ENCODE data around the gene SPATA25. TPM values are rescaled to one million over a fixed set of nuclear protein-coding genes. Genes with fewer than 3 reads are reported as not detected.
"Not testable (repeated sequence)": the region's sequence is repeated elsewhere in the genome, so short reads cannot be mapped to it uniquely, and the experiment has no call there.

SPATA25 gene
- total RNA-seq, 1 donor from 2014 or later: 1.3 TPM

DNA sequence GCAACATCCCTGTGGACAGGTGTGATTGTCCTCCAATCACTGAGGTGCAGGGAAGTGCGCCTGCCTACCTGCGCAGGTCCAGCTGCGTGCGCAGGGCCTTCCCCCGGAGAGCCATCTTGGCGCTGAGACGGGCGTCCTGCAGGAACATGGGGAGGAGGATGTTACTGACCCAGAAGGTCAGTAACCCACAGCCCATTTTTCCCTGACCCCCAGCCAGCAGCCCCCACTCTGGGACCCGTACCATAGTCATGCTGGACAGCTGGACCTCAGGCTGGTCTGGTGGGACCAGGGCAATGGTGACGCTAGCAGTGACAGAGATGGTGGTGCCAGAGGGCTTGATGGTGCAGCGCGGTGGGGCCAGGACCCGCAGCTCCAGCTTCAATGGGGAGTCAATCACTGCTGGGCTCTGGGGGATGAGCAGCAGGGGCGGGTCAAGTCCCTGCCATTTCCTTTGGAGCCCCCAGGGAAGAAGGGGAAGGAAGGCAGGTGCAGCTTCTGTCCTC is 14.8 kb upstream of the SPATA25 start:
- Histone ChIP-seq H3K36me3 (peaks cover 32% of the 10 kb centered on the region), H3K4me3 (no peak overlapping the region), H3K9me3 (no peaks in the 10 kb centered on the region), H3K4me1 (no peaks in the 10 kb centered on the region), H3K27ac (no peak overlapping the region), H3K27me3 (no peaks in the 10 kb centered on the region)
- ATAC-seq (no peak), DNase-seq (no peak)
- intact Hi-C loops (cut with DNase I): no loop called here
- TF ChIP-seq, protein P1, sequence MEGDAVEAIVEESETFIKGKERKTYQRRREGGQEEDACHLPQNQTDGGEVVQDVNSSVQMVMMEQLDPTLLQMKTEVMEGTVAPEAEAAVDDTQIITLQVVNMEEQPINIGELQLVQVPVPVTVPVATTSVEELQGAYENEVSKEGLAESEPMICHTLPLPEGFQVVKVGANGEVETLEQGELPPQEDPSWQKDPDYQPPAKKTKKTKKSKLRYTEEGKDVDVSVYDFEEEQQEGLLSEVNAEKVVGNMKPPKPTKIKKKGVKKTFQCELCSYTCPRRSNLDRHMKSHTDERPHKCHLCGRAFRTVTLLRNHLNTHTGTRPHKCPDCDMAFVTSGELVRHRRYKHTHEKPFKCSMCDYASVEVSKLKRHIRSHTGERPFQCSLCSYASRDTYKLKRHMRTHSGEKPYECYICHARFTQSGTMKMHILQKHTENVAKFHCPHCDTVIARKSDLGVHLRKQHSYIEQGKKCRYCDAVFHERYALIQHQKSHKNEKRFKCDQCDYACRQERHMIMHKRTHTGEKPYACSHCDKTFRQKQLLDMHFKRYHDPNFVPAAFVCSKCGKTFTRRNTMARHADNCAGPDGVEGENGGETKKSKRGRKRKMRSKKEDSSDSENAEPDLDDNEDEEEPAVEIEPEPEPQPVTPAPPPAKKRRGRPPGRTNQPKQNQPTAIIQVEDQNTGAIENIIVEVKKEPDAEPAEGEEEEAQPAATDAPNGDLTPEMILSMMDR (IDR thresholded peaks at IDR 0.05): no peak

DNA sequence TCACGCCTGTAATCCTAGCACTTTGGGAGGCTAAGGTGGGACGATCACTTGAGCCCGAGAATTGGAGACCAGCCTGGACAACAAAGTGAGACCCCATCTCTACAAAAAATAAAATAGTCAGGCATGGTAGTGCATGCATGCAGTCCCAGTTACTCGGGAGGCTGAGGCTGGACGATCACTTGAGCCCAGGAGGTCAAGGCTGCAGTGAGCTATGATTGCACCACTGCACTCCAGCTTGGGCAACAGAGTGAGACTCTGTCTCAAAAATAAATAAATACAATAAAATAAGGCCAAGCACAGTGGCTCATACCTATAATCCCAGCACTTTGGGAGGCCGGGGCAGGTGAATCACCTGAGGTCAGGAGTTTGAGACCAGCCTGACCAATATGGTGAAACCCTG is 13.9 kb upstream of the SPATA25 start:
- H3K27me3 ChIP-seq; ATAC-seq; intact Hi-C loops (cut with DNase I); H3K4me3 ChIP-seq; H3K9me3 ChIP-seq; H3K4me1 ChIP-seq; DNase-seq; H3K27ac ChIP-seq: not testable (repeated sequence)
- H3K36me3 ChIP-seq: peaks cover 40% of the 10 kb centered on the region

DNA sequence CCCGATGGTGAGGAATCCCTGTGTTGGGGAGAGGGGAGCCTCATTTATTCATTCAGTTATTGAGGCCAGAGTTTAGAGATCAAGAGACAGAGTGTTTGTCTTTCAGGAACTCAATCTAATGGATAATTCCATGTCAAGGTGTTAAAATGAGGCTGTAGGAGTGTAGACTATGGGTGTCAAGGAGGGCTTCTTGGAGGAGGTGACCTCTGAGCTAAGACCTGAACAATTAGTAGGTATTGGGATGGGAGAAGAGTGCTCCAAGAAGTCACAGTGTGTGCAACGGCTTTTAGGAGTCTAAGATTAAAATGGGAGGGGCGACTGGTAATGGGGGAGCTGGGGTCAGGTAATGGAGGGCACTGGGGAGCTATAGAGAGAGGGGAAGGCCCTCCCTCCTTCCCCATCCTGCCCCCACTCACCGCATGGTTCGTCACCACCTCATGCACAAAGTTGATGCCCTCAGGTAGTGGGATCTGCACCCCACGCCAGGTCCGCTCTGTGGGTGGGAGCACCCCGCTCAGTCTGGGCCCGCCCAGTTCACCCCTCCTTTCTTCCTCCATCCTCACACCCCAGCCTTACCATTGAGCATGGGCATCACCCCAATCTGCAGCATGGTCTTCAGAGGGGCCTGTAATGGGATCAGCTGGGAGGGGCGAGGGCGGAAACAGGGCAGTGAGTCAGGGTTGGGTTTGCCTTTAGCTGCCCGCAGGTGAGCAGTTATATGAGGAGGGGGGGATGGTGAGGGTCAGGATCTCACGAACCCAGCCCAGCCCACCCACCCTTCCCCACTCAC is 11.8 kb upstream of the SPATA25 start:
- no peaks in the 10 kb centered on the region for H3K27me3 ChIP-seq
- H3K27ac ChIP-seq: no peak overlapping the region
- DNase-seq (no peak), ATAC-seq (peak; percentile 11)
- intact Hi-C loops (cut with DNase I): no loop called here
- peaks cover 61% of the 10 kb centered on the region for H3K36me3 ChIP-seq
- no peaks in the 10 kb centered on the region for H3K9me3 ChIP-seq
- TF ChIP-seq, protein P1 (IDR thresholded peaks at IDR 0.05): no peak
- no peaks in the 10 kb centered on the region for H3K4me1 ChIP-seq
- no peak overlapping the region for H3K4me3 ChIP-seq

DNA sequence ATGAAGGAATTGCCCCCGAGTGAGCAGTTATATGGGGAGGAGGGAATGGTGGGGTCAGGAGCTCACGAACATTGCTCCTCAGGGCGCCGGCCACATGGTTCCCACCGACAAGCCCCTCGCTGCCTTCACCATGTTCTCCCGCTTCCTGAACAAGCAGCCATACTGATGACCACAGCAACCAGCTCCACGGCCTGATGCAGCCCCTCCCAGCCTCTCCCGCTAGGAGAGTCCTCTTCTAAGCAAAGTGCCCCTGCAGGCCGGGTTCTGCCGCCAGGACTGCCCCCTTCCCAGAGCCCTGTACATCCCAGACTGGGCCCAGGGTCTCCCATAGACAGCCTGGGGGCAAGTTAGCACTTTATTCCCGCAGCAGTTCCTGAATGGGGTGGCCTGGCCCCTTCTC is 10.9 kb upstream of the SPATA25 start:
- ATAC-seq: no peak
- DNase-seq: no peak
- Histone ChIP-seq H3K4me1 (no peaks in the 10 kb centered on the region), H3K36me3 (peaks cover 67% of the 10 kb centered on the region), H3K27ac (no peak overlapping the region), H3K4me3 (no peak overlapping the region), H3K27me3 (no peaks in the 10 kb centered on the region), H3K9me3 (no peaks in the 10 kb centered on the region)
- TF ChIP-seq, protein P1 (IDR thresholded peaks at IDR 0.05): no peak
- intact Hi-C loops (cut with DNase I): no loop called here

DNA sequence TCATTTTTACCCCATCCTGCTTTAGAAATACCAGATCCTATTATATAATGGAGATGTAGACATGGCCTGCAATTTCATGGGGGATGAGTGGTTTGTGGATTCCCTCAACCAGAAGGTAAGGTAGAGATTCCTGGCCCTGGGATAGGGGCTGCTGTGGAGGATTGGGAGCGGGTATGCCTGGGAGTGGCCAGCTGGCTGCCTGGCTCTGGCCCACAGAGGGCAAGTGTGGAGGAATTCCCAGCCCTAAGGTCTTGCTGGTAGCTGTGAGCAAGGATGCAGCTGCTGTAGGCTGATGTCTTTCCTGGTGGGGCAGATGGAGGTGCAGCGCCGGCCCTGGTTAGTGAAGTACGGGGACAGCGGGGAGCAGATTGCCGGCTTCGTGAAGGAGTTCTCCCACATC is 10.3 kb upstream of the SPATA25 start:
- H3K27me3 ChIP-seq: no peaks in the 10 kb centered on the region
- H3K4me3 ChIP-seq: no peak overlapping the region
- H3K27ac ChIP-seq: no peak overlapping the region
- TF ChIP-seq, protein P1 (IDR thresholded peaks at IDR 0.05): no peak
- DNase-seq: no peak
- ATAC-seq: no peak
- H3K9me3 ChIP-seq: no peaks in the 10 kb centered on the region
- H3K36me3 ChIP-seq: peaks cover 67% of the 10 kb centered on the region
- no peaks in the 10 kb centered on the region for H3K4me1 ChIP-seq
- intact Hi-C loops (cut with DNase I): no loop called here

DNA sequence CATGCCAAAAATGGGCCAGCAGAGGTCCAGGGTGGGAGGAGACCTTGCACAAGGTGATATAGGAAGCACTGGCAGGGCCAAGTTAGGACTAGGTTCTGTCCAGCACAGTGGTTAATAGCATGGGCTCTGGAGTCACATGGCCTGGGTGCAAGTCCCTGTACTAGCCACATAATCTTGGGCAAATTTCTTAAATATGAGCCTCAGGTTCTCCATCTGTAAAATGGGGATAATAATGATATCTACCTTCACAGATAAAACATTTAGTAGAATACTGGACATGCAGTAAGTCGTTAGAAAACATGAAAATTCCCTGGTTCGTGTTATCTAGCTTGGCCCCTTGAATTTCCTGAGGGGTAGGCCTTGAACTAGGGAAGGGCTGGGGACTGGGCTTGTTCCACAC is 9.9 kb upstream of the SPATA25 start:
- H3K4me3 ChIP-seq: no peak overlapping the region
- TF ChIP-seq, protein P1 (IDR thresholded peaks at IDR 0.05): no peak
- peaks cover 67% of the 10 kb centered on the region for H3K36me3 ChIP-seq
- no peak overlapping the region for H3K27ac ChIP-seq
- H3K27me3 ChIP-seq: no peaks in the 10 kb centered on the region
- no peak for DNase-seq
- H3K9me3 ChIP-seq: no peaks in the 10 kb centered on the region
- no peak for ATAC-seq
- intact Hi-C loops (cut with DNase I): no loop called here
- H3K4me1 ChIP-seq: peaks cover 1% of the 10 kb centered on the region

All from upper lobe of right lung (tissue), 1 donor.